HG03097 (cell line): Measurements from ENCODE around the gene INTS7.
"Not testable (repeated sequence)": the region's sequence is repeated elsewhere in the genome, so short reads cannot be mapped to it uniquely, and the experiment has no call there.

Experiments used
- ATAC-seq: cut with Tn5 transposase; IDR thresholded peaks from one replicate; pipeline ENCODE4 v1.9.1; 2021; ENCODE audit not compliant: unreplicated experiment, low FRiP score

Gene INTS7

DNA sequence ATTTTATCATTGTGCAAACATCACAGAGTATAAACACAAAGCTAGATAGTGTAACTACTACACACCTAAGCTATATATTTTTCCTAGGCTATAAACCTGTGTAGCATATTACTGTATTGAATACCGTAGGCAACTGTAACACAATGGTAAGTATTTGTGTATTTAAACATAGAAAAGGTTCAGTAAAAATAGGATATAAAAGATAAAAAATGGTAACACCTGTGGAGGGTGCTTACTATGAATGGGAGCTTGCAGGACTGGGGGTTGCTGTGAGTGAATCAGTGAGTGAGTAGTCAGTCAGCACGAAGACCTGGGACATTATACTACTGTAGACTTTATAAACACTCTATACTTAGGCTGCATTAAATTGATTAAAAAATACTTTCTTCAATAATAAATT lies 4.3 kb upstream of the INTS7 start:
- ATAC-seq: no peak

DNA sequence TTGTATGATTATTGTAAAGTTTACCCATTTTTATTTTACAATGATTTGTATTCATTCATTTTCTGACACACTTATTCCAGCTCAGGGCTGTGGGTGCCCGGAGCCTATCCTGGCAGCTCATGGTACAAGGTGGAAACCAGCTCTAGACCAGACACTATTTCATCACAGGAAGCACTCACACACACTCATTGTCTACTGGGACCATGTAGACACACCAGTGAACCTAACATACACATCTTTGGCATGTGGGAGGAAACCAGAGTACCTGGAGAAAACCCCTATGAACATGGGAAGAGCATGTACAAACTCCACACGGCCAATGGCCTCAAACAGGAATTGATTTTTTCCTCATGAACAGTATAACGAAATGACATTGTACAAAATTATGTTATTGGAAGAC lies 2.5 kb upstream of the INTS7 start:
- no peak for ATAC-seq

DNA sequence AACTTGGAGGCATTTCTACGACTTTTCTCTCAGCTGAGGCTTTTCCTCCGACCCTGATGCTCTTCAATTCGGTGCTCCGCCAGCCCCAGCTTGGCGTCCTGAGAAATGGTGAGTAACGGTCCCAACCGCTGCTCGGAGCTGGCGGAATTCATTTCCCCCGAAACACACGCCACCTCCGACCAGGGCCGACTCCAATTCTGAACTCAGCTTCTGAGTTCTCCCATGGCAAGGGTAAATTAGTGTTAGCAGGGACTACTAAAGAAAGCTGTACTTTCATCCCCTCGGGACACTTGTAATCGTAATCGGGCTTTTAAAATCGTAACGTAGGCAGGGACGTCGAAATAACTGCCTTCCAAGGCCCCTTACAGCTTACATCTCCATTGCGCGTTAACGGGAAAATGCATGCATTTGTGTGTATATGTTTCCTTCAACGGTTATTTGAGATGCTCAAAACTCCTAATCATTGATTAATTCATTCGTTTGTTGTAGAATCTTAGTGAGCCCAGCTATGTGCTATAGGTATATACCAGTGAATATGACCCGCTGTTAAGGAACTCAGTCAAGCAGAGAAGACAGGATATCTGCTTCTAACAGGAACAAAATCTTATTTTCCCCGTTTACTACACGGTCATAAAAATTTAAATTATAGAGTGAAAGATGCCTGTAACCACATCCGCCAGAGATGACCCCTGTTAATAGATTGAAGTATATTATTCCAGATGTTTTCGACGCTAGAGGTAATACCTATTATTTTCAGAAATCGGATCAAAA lies 663 bp upstream of the INTS7 start:
- ATAC-seq: peak; percentile 15

DNA sequence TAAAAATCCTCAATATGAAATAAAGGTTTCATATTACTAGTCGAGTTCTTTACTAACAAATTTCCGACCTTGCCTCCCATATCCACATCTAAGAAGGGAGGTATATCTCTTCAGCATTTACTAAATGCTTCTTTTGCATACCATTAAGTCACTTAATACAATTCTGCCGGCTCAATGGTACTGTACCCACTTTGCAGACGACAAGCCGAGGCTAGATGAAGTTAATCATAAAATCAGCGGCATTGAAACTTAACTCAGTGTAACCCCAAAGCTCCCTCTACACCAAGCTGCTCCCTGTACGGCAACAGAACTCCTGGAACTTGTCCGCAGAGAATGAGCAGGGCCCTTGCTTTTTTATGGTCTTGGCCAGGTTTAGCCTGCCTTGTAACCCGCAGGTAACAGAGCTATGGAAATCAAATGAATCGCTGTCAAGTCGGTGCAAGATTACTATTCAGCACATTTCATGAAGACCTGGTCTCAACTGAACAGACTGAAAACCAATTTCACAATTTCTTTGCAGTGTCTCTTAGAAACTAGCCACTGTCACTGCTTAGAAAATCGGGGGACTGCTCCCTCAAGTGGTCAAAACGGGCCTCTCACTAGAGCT lies 738 bp downstream of the INTS7 start:
- ATAC-seq: peak; percentile 0

DNA sequence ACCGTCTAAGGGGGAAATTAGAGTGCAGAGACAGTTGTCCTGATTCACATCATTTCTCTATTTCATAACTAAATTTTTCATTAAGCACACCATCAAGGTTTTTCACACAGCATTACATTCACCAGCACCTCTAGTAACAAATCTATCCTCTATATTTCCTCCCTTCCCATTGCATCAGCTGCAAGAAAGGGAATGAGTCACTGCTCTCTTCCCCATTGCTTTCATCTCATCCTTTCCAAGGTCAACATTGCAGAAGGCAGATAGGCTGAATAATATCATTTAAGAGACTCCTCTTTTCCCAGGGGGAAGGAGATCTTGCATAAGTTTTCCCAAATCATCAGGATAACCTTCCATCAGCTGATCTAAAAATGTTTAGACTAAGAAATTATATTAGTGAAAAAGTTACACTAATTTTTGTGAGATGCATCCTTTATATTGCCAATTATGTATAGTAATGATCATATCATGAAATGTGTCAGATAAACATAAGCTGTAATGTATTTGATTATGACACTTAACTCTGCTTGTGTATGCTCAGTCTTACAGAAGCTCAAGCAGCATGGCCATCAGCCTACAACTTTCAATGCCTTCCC lies 4.3 kb downstream of the INTS7 start:
- no peak for ATAC-seq

DNA sequence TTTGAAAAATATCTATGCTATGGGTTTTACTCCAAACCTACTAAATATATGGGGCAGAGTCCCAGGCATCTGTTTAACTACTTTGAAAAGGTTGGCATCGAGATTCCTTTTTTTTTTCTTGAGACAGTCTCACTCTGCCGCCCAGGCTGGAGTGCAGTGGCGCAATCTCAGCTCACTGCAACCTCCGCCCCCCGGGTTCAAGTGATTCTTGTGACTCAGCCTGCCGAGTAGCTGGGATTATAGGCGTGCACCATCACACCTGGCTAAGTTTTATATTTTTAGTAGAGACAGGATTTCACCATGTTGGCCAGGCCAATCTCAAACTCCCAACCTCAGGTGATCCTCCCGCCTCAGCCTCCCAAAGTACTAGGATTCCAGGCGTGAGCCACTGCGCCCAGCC lies 7.6 kb downstream of the INTS7 start:
- not testable (repeated sequence) for ATAC-seq

DNA sequence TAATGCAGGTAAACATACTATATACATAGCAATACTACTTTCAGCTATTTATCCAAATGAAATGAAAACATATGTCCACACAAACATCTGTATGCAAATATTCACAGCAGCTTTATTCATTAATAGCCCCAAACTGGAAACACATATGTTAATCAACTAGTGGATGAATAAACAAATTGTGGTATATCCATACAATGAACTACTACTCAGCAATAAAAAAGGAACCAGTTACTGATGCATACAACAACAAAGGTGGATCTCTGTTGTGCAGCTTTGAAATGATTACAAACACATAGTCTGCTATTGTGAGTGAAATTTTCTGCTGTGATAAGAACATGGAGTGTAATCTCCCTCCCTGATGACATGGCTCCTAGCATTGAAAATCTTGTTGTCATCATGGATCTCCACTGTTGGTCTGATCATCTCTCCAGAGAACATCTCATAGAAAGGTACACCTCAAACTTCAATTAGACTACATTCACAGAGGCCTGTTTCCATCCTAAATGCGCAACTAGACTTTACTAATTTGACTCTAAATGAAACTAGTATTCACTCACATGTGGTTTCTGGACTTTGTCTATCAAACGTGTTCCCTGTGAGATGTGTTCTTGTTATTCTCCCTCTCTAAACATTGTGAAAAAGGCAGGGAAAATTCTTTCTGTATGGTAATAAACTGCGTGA lies 10.7 kb downstream of the INTS7 start:
- ATAC-seq: no peak

DNA sequence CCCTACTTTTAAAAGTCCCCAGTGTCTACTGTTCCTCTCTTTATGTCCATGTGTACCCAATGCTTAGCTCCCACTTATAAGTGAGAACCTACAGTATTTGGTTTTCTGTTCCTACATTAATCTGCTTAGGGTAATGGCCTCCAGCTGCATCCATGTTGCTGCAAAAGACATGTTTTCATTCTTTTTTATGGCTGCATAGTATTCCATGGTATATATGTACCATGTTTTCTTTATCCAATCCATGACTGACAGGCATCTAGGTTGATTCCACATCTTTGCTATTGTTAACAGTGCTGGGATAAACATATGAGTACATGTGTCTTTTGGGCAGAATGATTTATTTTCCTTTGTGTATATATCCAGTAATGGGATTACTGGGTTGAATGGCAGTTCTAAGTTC lies 12.4 kb downstream of the INTS7 start:
- not testable (repeated sequence) for ATAC-seq

DNA sequence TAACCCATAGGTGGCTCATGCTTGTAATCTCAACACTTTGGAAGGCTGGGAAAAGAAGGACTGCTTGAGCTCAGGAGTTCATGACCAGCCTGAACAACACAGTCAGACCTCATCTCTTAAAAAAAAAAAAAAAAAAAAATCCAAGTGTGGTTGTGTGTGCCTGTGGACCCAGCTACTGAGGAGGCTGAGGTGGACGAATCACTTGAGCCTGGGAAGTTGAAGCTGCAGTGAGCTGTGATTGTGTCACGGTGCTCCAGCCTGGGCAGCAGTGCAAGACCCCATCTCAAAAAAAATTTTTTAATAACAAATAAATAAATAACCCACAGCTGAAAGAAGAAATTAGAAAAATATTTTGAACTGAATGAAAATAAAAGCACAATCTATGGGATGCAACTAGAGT lies 13.8 kb downstream of the INTS7 start:
- no peak for ATAC-seq

DNA sequence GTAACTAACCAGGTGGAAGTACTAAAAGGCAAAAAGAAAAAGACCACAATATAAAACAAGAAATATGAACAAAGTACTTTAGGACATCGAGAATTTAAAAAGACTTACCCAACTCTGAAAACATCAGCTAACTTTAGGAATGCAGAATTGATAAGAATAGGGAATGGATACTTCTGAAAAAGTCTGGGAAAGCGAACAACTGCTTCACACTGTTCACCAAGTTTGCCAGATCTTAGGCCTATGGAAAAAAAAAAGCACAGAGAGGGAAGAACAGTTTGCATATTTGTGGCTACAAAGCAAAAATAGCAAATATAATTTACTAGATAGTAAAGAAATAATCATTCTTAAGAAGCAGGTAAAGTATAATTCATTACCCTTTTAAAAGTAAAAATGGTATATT lies 14.4 kb downstream of the INTS7 start:
- ATAC-seq: no peak

DNA sequence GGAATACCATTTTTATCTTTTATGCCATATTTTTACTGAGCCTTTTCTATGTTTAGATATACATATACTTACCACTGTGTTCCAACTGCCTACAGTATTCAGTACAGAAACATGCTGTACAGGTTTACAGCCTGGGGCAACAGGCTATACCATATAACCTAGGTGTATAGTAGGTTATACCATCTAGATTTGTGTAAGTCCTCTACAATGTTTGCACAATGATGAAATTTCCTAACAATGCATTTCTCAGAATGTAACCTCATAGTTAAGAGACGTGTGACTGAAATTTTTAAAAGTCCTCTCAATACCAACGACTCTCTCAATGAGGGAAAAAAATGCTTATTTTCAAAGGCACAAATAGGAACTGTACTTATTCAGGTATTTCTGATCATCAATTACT lies 21.7 kb downstream of the INTS7 start:
- no peak for ATAC-seq

DNA sequence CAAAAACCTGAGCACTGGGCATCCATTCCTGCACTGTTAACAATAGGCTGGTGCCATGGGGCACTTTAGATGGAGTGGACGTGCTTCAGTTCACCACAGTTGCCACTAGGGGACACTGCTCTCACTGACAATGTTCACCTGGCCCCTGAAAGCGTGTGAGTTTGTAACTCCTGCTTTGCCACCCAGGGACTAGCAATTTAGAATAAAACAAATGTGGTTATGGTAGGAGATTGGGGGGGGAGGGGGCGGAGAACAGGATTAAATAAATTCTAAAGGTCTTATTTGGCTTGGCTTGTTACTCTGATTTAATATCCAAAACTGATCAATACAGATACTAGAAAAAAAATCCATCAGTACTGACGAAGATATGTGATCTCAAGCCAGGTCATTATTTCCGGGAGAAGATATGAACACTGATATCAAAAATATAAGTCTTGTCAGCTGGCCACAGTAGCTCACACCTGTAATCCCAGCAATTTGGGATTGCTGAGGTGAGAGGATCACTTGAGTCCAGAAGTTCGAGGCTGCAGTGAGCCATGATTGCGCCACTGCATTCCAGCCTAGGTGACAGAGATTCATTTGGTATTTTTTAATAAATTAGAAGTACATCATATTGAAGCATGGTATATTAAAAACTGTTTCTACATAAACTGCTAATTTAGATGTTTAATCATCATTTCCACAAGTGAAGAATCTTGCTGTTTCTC lies 23.2 kb downstream of the INTS7 start:
- peak; percentile 81 for ATAC-seq

DNA sequence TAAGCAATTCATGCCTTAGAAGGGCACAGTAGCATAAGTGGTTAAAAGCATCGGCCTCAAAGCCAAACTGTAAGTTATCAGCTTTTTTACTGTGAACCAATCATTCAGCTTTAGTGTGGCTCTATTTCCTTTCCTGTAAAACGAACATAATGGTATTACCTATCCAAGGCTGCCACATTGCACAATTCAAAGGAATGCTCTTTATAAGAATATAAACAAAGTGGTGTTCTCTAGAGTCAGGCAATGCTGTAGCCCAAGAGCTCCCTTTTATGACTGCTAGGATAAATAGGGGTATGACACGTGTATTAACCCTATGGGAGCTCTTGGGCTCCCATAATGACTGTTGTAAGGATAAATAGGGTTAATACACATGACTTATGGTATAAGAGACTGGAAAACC lies 25.4 kb downstream of the INTS7 start:
- no peak for ATAC-seq

DNA sequence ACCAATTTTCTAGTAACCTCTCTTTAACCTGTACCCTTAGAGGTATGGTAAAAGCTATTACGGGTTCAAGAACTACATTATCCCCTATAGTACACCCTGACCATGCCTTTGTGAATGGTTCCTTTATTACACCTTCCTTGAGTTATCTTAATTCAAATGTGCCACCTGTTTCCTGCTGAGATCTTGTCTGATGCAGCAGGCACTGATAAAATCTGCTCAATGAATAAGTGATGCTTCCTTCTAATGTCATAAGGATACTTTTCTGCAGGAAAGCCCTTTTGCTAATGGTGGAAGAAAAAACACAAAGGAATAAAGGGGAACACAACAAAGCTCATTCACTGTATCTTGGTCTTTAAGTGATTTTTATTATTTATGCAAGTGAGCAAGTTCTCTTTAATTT lies 25.8 kb downstream of the INTS7 start:
- no peak for ATAC-seq

DNA sequence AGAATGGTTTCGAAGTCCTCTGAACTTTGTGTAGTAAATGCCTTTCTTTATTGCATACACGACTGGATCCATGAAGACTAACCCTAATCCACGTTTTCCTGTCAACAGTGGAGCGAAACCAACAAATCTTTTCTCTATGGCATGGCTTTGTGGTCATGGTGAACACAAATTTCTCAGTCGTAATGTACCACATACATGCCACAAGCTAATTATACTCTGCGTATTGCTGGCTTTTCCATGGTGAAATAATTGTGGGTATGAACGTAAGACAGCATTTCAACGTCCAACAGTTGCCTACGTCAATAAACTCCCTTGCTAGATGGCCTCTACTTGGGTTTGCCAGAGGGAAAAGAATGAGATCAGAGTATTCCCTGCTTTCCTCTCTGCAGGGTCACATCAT lies 27.5 kb downstream of the INTS7 start:
- no peak for ATAC-seq

DNA sequence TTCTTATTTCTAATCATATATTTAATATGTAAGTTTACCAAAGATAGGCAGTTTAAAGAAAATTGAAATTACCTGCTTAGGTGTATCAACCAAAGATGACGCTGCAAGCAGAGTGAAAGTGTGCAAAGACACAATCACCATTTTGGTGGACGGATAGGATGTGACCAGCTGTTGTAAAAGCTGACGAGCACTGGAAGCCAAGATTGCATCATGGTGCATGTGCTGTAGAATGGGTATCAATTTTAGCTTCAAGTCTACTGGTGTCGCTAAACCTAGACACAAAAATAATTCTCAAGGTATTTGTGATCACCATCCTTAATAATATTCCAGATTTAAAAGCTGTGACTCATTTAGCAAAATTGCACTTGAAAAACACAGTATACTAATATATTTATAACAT lies 28.2 kb downstream of the INTS7 start:
- ATAC-seq: no peak

DNA sequence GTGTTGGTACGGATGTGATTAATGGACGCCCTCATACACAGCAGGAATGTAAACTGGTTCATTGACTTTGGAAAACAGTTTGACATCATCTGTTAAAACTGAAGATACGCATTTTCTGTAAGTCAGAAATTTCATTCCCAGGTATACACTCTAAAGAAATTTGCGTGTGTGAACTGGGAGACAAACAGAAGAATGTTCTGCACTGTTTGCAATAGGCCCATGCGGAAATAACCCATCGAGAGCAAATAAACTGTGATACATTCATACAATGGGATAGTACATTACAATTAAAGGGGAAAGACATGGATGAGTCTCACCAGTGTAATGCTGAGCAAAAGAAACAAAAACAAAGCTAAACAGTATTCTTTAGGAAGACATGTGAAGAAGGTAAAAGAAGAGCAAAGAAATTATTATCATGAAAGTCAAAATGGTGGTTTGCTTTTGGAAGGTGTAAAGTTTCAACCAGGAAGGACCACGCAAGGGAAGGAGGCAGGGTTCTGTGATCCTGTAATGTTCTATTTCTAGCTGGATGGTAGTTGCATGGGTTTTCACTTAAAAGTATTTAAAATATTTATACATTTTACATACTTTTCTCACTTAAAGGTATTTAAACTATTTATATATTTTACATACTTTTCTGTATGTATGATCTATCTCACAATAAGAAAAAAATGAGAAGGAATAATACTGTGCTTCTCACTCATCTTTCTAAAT lies 30.3 kb downstream of the INTS7 start:
- ATAC-seq: no peak

DNA sequence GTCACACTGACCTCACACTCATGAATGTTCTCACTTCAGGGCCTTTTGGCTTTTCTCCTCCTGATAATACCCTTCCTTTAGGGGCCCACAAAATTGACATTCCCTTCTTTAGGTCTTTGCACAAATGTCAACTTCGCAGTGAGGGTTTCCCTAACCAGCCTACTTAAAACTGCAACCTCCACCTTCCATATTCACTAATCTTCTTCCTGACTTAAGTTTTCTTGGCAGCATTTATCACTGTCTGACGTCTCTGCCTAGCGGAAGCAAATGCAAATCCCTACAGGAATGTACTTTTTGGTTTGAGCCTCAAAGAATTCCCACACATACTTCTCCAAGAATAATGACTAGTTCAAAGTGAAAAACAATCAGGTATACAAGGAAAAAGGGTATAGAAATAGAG lies 32.8 kb downstream of the INTS7 start:
- ATAC-seq: no peak

DNA sequence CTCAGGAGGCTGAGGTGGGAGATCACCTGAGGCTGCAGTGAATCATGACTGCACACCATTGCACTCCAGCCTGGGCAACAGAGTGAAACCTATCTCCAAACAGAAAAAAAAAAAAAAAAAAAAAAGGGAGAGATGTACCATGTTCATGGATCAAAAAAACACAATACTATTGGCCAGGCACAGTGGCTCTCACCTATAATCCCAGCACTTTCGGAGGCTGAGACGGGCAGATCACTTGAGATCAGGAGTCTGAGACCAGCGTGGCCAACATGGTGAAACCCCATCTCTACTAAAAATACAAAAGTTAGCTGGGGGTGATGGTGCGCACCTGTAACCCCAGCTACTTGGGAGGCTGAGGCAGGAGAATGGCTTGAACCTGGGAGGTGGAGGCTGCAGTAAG lies 37.9 kb downstream of the INTS7 start:
- not testable (repeated sequence) for ATAC-seq

DNA sequence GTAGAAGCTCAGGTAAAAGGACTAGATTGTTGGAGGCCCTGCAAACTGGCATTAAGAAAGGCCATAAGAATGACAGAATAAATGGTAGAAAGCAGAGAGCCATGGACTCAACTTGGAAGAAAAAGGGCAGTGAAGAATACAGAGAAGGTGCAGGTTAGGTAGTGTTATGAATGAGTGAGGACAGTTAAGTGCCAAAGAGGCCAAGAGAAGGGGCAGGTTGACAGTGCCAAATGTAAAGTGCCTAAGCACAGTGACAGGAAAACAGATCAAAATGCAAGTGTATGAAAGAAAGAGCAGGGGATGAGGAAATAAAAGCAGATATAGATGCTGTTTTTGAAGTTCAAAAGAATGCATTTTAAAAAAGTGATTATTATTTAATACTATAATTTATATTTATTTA lies 43.7 kb downstream of the INTS7 start:
- ATAC-seq: no peak
